Thyroid gland (tissue), 4 donors: ENCODE data around the gene OVOL1. TPM values are rescaled to one million over a fixed set of nuclear protein-coding genes. Genes with fewer than 3 reads are reported as not detected.

ENCODE experiments used
- DNase-seq, 2 donors: peaks; one replicate each; pipeline ENCODE4 v3.0.0-alpha.2; 2019
- H3K27ac ChIP-seq, 3 donors: fragments of 200-600 bp; sonication (generic); 1 replicate in 2 of 3; 2 replicates in 1 of 3; pipeline ENCODE4 v1.5.1; 2016 to 2019; ENCODE audit warnings: mild to moderate bottlenecking in 1 of 3, moderate library complexity in 1 of 3
- H3K27me3 ChIP-seq: fragments of 200-600 bp; sonication (generic); one replicate; pipeline ENCODE4 v1.5.1; 2019
- H3K36me3 ChIP-seq, 2 donors: fragments of 200-600 bp; sonication (generic); one replicate each; pipeline ENCODE4 v1.5.1; 2016 to 2019
- H3K4me1 ChIP-seq, 2 donors: fragments of 200-600 bp; sonication (generic); one replicate each; pipeline ENCODE4 v1.5.1; 2017 to 2019
- H3K4me3 ChIP-seq, 3 donors: fragments of 200-600 bp; sonication (generic); replicated peaks in 1 of 3; 1 replicate in 2 of 3; 2 replicates in 1 of 3; pipeline ENCODE4 v1.5.1; 2016; ENCODE audit warnings: mild to moderate bottlenecking in 1 of 3
- H3K9me3 ChIP-seq: fragments of 200-600 bp; sonication (generic); one replicate; pipeline ENCODE4 v1.5.1; 2017
- POLR2A ChIP-seq, 2 donors: fragments of 450-650 bp; IDR thresholded peaks; one replicate each; pipeline ENCODE4 v1.6.1; 2017; ENCODE audit warnings: antibody characterized with exemption in 2 of 2, mild to moderate bottlenecking in 2 of 2, moderate library complexity in 1 of 2
- WGBS, 2 donors: methylation state at CpG; one replicate each; pipeline ENCODE4 v1.1.5; 2017; 5-methylcytosine and 5-hydroxymethylcytosine counted together
- intact Hi-C: fragments of 100-400 bp; cut with DNase I; formaldehyde crosslinking; loops from one replicate; pipeline ENCODE4 v1.15.1; 2023
- total RNA-seq, 4 donors: library from RNA; depleted of rRNA; stranded (reverse); fragments of >200 nt; gene quantifications; one replicate each; pipeline ENCODE4 v1.2.3, GENCODE V29; 2016
- TF ChIP-seq, protein P1 (sequence below), 6 experiments: fragments of 200-600 bp in 3 of 6; fragments of 450-650 bp in 3 of 6; sonication (generic) in 3 of 6; IDR thresholded peaks; one replicate each; pipeline ENCODE4 v1.5.1; 2016 to 2019; ENCODE audit warnings: antibody characterized with exemption in 6 of 6, mild to moderate bottlenecking in 2 of 6, inconsistent platforms in 1 of 6, moderate library complexity in 1 of 6

The OVOL1 gene
- total RNA-seq, 4 donors from 2014 or later, result 1.1 to 6.6 (median 5.2) TPM

DNA sequence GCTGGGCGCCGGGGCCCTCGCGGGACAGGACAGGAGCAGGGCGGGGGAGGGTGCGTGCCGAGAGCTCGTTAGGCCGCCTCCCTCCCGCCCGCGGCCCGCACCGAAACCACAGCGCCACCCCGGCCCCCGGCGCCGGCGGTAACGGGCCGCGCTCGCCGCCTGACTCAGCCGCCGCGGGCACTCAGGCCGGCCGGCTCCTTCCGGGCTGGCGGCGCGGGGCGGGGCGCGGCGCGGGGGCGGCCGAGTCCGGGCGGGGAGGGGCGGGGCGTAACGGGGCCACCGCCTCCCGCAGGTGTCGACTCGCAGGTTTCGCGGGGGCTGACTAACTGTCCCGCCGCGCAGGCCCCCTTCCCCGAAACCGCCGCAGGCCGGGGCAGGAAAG, 6.1 kb upstream of the OVOL1 start, which contains the start of gene AP5B1:
AP5B1 (minus strand) TSS at position 207 of the 382 bp plus-strand sequence. CDS start 385 bp downstream, outside the sequence.
- no CpG with 5 or more reads among the region's 59 CpGs for WGBS, 2 donors
- Histone ChIP-seq H3K9me3 (no peaks in the 10 kb centered on the region), H3K36me3 (peaks cover 16 to 20% of the 10 kb centered on the region in 2 donors), H3K4me3 (peak within 1 kb of the TSS; percentile 67 to 88 (median 86)), H3K4me1 (peaks cover 9 to 26% of the 10 kb centered on the region in 2 donors), H3K27ac (peak within 1 kb of the TSS; percentile 47 to 73 (median 71)), H3K27me3 (no peaks in the 10 kb centered on the region)
- peak in 1 of 2 donors; percentile 59 for TF ChIP-seq POLR2A (IDR thresholded peaks at IDR 0.05)
- TF ChIP-seq, protein P1, sequence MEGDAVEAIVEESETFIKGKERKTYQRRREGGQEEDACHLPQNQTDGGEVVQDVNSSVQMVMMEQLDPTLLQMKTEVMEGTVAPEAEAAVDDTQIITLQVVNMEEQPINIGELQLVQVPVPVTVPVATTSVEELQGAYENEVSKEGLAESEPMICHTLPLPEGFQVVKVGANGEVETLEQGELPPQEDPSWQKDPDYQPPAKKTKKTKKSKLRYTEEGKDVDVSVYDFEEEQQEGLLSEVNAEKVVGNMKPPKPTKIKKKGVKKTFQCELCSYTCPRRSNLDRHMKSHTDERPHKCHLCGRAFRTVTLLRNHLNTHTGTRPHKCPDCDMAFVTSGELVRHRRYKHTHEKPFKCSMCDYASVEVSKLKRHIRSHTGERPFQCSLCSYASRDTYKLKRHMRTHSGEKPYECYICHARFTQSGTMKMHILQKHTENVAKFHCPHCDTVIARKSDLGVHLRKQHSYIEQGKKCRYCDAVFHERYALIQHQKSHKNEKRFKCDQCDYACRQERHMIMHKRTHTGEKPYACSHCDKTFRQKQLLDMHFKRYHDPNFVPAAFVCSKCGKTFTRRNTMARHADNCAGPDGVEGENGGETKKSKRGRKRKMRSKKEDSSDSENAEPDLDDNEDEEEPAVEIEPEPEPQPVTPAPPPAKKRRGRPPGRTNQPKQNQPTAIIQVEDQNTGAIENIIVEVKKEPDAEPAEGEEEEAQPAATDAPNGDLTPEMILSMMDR (IDR thresholded peaks at IDR 0.05), result no peak
- intact Hi-C loops, result loop anchor here (5.0 kb wide), 1 partner anchor 68 kb away; the partner anchor contains the start of gene KAT5
- peak; percentile 71 to 74 for DNase-seq

DNA sequence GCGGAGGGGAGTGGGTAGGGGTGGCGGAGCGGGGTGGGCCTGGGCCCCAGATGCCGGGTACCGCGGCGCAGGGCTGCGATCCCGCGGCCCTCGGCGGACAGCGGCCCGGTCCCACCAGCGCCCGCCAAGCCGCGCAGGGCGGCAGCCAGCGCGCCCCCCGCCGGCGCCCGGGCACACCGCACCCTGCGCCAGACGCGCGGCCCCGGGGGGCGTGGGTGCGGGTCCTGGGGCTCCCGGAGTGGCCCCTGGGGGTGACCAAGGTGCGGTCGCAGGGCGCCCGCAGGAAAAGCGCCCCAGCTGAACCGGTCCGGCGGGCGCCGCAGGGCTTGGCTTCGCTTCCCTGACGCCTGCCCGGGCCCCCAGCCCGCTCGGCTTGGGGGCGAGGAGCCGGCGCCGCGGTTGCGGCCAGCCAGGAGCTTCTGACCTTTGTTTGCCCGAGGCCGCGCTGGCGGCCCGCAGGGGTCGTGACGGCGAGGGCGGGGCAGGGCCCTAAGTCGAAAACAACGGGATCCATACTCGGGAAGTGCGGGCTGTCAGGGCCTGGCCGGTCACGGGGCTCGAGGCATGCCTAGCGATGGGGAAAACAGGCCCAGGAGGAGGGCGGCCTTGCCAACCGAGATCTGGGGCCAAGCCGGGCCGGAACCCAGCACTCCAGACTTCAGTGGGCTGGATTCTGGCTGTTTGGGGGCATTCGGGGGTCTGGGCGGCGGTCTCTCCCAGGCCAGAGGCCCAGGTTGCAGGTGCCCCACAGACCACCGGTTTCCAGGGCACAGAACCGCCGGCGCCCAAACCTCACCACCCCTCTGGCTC, 5.5 kb upstream of the OVOL1 start:
- peak; percentile 42 to 54 for DNase-seq
- H3K27ac ChIP-seq, result peak overlapping the region in 2 of 3 donors; percentile 24 to 49
- WGBS, 2 donors, result 53 to 87% methylated on average over 8 to 14 of the region's 83 CpGs
- peaks cover 12 to 28% of the 10 kb centered on the region in 2 donors for H3K4me1 ChIP-seq
- intact Hi-C loops, result loop anchor here (5.0 kb wide), 1 partner anchor 69 kb away; the partner anchor contains the start of gene KAT5
- TF ChIP-seq, protein P1 (IDR thresholded peaks at IDR 0.05), result peak in 3 of 6 experiments; percentile 45 to 49 (median 45)
- no peak for TF ChIP-seq POLR2A (IDR thresholded peaks at IDR 0.05)
- peaks cover 16 to 20% of the 10 kb centered on the region in 2 donors for H3K36me3 ChIP-seq
- no peaks in the 10 kb centered on the region for H3K27me3 ChIP-seq
- H3K4me3 ChIP-seq, result peak overlapping the region in 1 of 3 donors; percentile 67
- H3K9me3 ChIP-seq, result no peaks in the 10 kb centered on the region

DNA sequence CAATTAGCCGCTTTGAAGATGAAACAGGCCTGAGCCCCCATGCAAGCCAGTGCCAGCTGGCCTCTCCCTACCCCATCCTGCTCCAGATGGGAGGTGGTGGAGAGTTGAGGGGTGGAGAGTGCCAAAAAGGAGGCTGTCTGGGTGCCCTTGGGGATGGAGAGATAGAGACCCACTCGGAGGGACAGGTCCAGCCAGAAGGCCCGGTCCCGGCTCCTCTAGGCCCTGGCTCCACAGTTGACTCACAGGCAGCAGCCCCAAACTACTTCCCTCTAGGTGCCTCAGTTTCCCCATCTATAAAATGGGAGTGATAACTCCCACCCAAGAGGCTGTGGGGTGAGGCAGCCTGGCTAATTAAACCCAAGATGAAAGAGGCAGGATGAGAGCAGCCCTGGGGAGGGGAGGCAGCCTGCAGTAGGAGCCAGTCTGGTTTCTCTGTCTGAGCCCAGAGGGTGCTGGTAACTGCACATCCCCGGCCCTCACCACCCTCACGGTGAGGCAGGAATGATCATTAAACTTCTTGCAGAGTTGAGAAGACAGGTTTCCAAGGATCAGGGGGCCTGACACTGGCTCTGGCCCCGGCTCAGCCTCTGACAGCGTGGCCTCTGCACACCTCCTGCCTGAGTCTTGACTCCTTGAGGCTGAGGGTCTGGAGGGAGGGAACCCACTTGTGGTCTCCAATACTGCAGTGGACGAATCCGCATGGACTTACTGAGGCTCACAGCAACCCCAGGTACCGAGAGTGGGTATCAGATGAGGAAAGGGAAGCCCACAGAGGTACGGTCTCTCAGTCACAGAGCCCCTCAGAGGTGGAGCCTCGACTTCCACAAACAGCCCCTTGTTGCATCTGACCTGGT, 4.7 kb upstream of the OVOL1 start:
- Histone ChIP-seq H3K9me3 (no peaks in the 10 kb centered on the region), H3K4me3 (no peak overlapping the region), H3K27ac (no peak overlapping the region), H3K4me1 (peaks cover 13 to 32% of the 10 kb centered on the region in 2 donors), H3K27me3 (no peaks in the 10 kb centered on the region), H3K36me3 (peaks cover 16 to 19% of the 10 kb centered on the region in 2 donors)
- no peak for TF ChIP-seq POLR2A (IDR thresholded peaks at IDR 0.05)
- TF ChIP-seq, protein P1 (IDR thresholded peaks at IDR 0.05), result no peak
- WGBS, 2 donors, result 85 to 87% methylated on average over 9 to 11 of the region's 13 CpGs
- DNase-seq, result no peak
- intact Hi-C loops, result loop anchor here (5.0 kb wide), 1 partner anchor 70 kb away; the partner anchor contains the start of gene KAT5

DNA sequence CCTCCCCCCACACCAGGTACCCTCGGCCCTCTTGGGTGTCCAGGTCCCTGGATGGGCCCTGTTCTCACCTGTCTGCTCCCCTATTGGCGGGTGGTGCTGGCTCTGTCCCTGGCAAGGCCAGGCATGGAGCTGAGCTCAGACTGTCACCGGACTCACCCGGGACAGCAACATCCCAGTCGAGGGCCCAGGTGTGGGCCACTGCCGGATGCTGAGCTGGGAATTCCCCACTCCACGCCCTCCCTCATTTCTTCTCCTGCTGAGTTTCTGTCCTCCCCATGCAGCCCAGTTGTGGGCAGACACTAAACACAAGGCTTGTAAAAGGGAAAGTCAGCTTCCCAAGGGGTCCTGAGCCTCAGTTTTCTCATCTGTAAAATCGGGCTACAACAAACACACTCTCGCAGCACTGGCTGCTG, 4.0 kb upstream of the OVOL1 start:
- H3K9me3 ChIP-seq, result no peaks in the 10 kb centered on the region
- H3K27me3 ChIP-seq, result no peaks in the 10 kb centered on the region
- peaks cover 12 to 13% of the 10 kb centered on the region in 2 donors for H3K36me3 ChIP-seq
- H3K4me3 ChIP-seq, result no peak overlapping the region
- 79 to 87% methylated on average over 4 to 8 of the region's 9 CpGs for WGBS, 2 donors
- intact Hi-C loops, result loop anchor here (5.0 kb wide), 1 partner anchor 71 kb away; the partner anchor contains the start of gene KAT5
- DNase-seq, result no peak
- H3K27ac ChIP-seq, result no peak overlapping the region
- no peak for TF ChIP-seq POLR2A (IDR thresholded peaks at IDR 0.05)
- TF ChIP-seq, protein P1 (IDR thresholded peaks at IDR 0.05), result no peak
- peaks cover 14 to 35% of the 10 kb centered on the region in 2 donors for H3K4me1 ChIP-seq
